ENCODE results near the gene AFTPH. TPM values are rescaled to one million over a fixed set of nuclear protein-coding genes. Genes with fewer than 3 reads are reported as not detected.

The AFTPH gene
- polyA plus RNA-seq, 1 experiment: 10.9 TPM

GRCh38 chr2:64586054-64586453 lies 61.9 kb downstream of the AFTPH start:
- Histone ChIP-seq H3K4me3 (ENCODE audit: low read depth, low read length) (no peak overlapping the region), H3K36me3 (ENCODE audit: control insufficient read depth, insufficient read depth, low read length) (peaks cover under 1% of the 10 kb centered on the region), H3K27me3 (ENCODE audit: control insufficient read depth, insufficient read depth, low read length) (no peaks in the 10 kb centered on the region)
- ChIA-PET POLR2A (no interaction called here), CTCF (interaction anchor here (1.0 to 2.5 kb wide), 14 partner anchors 11 to 329 kb away, joined by 3 to 19 read pairs (median 6); partner anchors contain the start of genes AFTPH and SERTAD2)
- TF ChIP-seq CTCF (IDR thresholded peaks at IDR 0.05; ENCODE audit: insufficient read depth, low read depth, low read length): no peak
- no peak for DNase-seq (ENCODE audit: low read depth)

GRCh38 chr2:64586883-64587481 lies 62.9 kb downstream of the AFTPH start:
- Histone ChIP-seq H3K36me3 (ENCODE audit: control insufficient read depth, insufficient read depth, low read length) (peaks cover 2% of the 10 kb centered on the region), H3K27me3 (ENCODE audit: control insufficient read depth, insufficient read depth, low read length) (no peaks in the 10 kb centered on the region), H3K4me3 (ENCODE audit: low read depth, low read length) (no peak overlapping the region)
- CTCF ChIA-PET: interaction anchor here (0.6 to 2.5 kb wide), 31 partner anchors 9 to 989 kb away, joined by 3 to 19 read pairs (median 5); partner anchors contain the start of genes AFTPH and SERTAD2
- peak; percentile 64 for TF ChIP-seq CTCF (IDR thresholded peaks at IDR 0.05; ENCODE audit: insufficient read depth, low read depth, low read length)
- POLR2A ChIA-PET: interaction anchor here (0.6 kb wide), 1 partner anchor 401 kb away, joined by 3 read pairs; no protein-coding TSS in a partner anchor
- DNase-seq (ENCODE audit: low read depth): no peak

GRCh38 chr2:64587561-64587960 lies 63.4 kb downstream of the AFTPH start:
- H3K27me3 ChIP-seq (ENCODE audit: control insufficient read depth, insufficient read depth, low read length): no peaks in the 10 kb centered on the region
- ChIA-PET CTCF (interaction anchor here (0.6 to 2.5 kb wide), 30 partner anchors 8 to 988 kb away, joined by 3 to 19 read pairs (median 5); partner anchors contain the start of genes AFTPH and SERTAD2), POLR2A (no interaction called here)
- H3K4me3 ChIP-seq (ENCODE audit: low read depth, low read length): no peak overlapping the region
- peaks cover 2% of the 10 kb centered on the region for H3K36me3 ChIP-seq (ENCODE audit: control insufficient read depth, insufficient read depth, low read length)
- DNase-seq (ENCODE audit: low read depth): no peak
- TF ChIP-seq CTCF (IDR thresholded peaks at IDR 0.05; ENCODE audit: insufficient read depth, low read depth, low read length): no peak

GRCh38 chr2:64591188-64591587 lies 67.1 kb downstream of the AFTPH start:
- POLR2A ChIA-PET: no interaction called here
- no peak overlapping the region for H3K4me3 ChIP-seq (ENCODE audit: low read depth, low read length)
- H3K36me3 ChIP-seq (ENCODE audit: control insufficient read depth, insufficient read depth, low read length): peaks cover 2% of the 10 kb centered on the region
- CTCF ChIA-PET: interaction anchor here (0.6 to 2.3 kb wide), 6 partner anchors 15 to 276 kb away, joined by 3 to 6 read pairs (median 4); no protein-coding TSS in a partner anchor
- no peak for TF ChIP-seq CTCF (IDR thresholded peaks at IDR 0.05; ENCODE audit: insufficient read depth, low read depth, low read length)
- no peak for DNase-seq (ENCODE audit: low read depth)
- no peaks in the 10 kb centered on the region for H3K27me3 ChIP-seq (ENCODE audit: control insufficient read depth, insufficient read depth, low read length)

GRCh38 chr2:64593035-64593655 lies 69.0 kb downstream of the AFTPH start:
- H3K27me3 ChIP-seq (ENCODE audit: control insufficient read depth, insufficient read depth, low read length): peaks cover 6% of the 10 kb centered on the region
- ChIA-PET CTCF (interaction anchor here (0.9 to 1.6 kb wide), 3 partner anchors 22 to 266 kb away, joined by 3 to 4 read pairs (median 4); no protein-coding TSS in a partner anchor), POLR2A (no interaction called here)
- TF ChIP-seq CTCF (IDR thresholded peaks at IDR 0.05; ENCODE audit: insufficient read depth, low read depth, low read length): no peak
- H3K36me3 ChIP-seq (ENCODE audit: control insufficient read depth, insufficient read depth, low read length): peaks cover 2% of the 10 kb centered on the region
- DNase-seq (ENCODE audit: low read depth): no peak
- no peak overlapping the region for H3K4me3 ChIP-seq (ENCODE audit: low read depth, low read length)

Measured in BJ (cell line).